Activated CD8-positive, alpha-beta memory T cell treated with anti-CD3 and anti-CD28 coated beads, Interleukin-2, amount 50 U/mL, for 24 hours (primary cell): Measurements from ENCODE around the gene ST8SIA5.
"Not testable (repeated sequence)": the region's sequence is repeated elsewhere in the genome, so short reads cannot be mapped to it uniquely, and the experiment has no call there.

Experiments
- DNase-seq: peaks from one replicate; pipeline ENCODE4 v3.0.0-alpha.2; 2020; ENCODE audit errors: extremely low read depth

ST8SIA5 gene

DNA sequence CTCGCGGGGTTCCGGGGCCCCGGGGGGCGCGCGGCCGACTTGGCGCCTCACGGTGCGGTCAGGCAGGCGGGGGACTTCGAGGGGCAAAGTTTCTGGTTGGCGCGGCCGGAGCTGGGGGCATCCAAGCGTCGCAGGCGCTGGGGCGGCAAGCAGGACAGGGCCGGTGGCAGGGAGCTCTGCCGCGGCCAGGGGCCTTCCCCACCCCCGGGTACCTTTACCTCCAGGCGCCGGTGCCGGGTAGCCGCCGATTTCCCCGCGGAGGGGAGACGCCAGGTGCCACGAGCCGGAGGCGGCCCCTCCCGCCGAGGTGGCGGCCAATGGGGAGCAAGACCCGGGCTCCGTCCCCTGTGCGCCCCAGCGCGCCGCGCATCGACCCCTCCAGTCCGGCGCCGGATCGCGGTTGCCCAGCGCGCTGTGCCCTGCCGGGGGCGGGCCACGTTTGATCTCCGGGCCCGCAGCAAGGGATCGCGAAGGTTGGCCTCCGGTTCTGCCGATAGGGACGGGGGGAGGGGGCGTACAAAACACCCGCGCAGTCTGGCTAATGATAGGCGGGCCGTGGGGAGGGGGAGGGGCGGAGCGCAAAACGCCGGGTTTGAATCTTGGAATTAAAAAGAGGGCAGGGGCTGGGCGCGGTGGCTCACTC lies at the start of gene ST8SIA5:
Gene ST8SIA5, minus strand, starts transcription at position 495 of the 643 bp plus-strand sequence. CDS start 545 bp downstream, outside the sequence.
- no peak for DNase-seq

DNA sequence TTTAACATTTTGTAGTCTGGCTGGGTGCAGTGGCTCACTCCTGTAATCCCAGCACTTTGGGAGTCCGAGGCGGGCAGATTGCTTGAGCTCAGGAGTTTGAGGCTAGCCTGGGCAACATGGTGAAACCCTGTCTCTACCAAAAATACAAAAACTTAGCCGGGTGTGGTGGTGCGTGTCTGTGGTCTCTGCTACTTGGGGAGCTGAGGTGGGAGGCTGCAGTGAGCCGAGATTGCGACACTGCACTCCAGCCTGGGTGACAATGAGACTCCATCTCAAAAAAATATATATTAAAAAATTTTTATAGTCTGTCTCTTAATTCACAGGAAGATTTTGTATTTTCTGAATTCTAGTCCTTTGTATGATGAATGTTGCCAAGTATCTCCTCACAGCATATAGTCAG lies 39.1 kb upstream of the ST8SIA5 start:
- DNase-seq, result not testable (repeated sequence)

DNA sequence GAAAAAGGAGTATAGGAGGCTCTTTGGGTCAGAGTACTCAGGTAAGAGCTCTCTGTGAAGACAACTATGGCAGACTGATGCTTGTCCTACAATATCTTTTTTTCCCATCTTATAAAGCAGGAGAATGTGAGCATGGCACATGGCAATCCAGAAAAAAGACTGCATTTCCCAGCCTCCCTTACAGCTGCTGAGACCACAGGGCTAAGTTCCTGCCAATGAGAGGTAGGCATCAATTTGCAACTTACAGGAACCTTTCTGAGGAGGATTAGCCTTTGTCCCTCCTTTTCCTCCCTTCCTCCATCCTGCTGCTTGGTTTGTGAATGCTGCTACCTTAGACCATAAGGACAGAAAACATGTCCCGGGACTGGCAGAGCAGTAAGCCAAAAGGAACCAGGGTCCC lies 37.8 kb upstream of the ST8SIA5 start:
- no peak for DNase-seq

- no peak for DNase-seq
These were observed 36.7 kb upstream of the ST8SIA5 start for GRCh38 chr18:46793565-46793964.

GRCh38 chr18:46789088-46789487 lies 32.2 kb upstream of the ST8SIA5 start:
- no peak for DNase-seq

DNA sequence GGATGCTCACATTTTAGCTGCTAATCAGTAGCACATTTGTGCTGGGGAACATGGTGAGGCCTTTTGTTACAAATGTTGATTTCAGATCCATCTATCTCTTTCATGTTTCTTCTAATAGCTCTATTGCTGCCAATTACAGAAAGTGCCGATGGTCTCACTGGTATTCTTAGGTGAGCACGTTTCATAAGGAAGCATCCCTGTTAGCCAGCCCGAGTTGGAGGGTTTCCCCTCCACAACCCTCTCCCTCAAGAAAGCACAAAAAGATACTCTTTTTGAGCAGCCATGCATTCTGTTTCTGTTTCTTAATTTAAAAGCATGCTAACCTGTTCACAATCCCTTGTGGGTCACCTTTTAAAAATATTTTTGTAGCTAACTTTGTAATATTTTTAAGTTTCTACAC lies 30.8 kb upstream of the ST8SIA5 start:
- no peak for DNase-seq

DNA sequence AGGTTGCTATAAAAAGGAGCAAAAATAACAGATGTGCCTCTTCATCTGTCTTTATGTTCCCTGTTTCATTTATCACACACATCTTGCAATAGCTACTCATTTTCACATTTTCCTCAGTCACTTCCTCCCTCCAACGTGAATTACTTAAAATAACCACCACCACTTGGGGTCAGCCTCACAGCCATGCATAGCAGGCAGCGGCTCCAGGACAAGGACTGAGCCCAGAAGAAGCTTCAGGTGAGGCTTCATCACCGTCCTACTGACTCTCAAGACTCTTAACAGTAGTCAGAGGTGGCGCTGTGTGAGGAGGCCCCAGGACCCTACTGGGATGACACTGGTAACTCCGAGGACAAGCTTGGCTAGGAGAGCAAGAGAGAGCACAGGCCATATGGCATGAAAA lies 15.5 kb upstream of the ST8SIA5 start:
- DNase-seq, result no peak

DNA sequence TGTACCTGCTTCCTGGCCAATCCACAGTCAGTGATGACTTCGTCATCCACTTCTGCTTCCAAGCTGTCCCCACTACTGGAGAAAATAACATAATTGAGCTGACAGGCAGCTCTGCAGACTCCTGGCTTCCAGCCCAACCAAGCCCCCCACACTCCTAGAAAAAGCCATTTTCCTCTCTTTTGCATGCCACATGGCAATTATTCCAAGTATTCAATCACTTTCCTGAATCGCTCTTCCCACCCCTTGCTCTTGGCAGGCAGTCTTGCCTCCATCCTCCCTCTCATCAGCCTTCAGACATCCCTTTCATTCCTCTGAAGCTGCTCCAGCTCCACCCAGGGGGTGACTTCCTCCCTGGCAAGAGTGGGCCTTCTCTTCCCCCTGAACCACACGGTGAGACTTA lies 14.3 kb upstream of the ST8SIA5 start:
- DNase-seq, result no peak

- DNase-seq, result no peak
These were observed 13.9 kb upstream of the ST8SIA5 start for GRCh38 chr18:46770708-46771107.

DNA sequence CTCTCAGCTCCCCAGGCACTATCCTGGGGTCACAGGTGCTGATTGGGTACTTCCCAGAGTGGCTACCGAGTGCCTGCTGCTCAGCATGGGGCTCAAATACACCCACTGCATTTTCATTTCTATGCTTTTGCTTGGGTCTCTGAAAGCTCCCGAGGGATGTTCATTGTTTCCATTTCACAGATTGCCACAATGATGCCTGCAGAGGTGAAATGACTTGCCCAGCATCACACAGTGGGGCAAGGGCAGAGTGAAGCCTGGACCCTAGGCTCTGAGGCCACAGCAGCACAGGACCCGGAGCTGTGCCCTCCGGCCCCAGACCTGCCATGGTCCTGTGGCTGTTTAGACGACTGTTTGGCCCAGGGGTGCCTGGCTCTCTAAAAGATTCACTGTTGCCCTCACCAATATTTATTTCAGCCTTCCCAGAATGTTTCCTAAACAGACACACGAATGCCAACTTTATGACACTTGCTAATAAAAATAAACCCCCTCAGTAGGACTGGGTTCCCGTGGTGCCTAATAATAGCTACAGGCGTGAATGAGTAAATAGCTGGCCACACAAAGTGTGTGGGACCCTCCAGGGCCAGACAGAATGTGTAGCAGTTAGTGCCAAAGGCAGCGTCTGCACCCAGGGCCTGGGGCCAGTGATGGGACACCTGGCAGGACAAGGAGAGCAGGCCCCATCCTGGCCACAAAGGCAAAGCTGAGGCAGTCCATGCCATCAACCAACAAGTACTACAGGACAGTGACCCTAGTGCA lies 11.5 kb upstream of the ST8SIA5 start:
- no peak for DNase-seq

DNA sequence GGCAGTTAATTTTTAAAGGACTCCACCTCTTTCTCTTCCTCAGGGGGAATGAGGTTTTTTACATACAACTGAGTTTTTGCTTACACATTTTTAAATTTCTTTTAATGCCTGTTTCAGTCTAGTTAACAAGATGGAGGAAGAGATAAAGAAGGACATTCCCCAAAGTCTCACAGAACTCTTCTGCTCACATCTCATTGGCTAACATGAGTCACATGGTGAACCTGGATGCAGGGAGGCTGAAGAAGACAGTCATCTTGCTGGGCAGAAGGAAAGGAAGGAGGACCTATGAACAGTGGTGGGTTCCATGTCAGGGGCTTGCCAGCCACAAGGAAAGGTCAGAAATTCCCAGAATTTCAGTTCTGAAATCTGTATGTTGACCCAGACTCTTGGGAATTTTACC lies 10.4 kb upstream of the ST8SIA5 start:
- no peak for DNase-seq

GRCh38 chr18:46764586-46764985 lies 7.7 kb upstream of the ST8SIA5 start:
- DNase-seq, result no peak

DNA sequence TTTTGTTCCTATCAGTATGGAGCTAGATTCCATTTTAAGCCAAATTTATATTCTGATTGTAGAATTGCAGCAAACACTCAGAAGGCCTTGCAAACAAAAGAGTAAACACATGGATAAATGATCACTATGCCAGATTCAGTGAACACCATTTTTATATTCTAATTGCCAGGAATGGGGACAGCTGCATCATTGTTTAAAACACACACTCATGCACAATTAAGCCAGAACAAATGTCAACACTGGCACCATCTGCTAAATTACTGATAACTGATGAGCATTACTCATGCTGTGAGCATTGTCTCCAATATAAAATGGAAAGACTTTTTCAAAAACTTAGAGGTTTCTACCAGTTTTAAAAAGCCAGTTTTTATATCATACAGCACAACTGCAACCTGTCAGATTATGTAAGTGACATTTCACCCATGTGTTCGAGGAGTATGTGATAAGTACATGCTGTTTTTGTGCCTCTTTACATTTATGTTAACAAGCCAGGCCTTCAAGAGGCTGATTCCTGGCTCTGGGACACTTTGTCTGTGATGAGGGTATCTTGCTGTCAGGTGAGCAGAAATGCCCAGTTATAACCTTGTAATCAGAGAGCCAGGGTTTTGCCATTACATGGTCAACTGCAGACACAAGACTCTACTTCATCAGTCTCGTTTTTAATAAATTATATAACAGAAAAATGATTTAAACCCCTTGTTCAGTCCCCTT lies 4.4 kb upstream of the ST8SIA5 start:
- DNase-seq, result no peak

- DNase-seq, result no peak
These were observed 3.0 kb upstream of the ST8SIA5 start for GRCh38 chr18:46759890-46760289.

DNA sequence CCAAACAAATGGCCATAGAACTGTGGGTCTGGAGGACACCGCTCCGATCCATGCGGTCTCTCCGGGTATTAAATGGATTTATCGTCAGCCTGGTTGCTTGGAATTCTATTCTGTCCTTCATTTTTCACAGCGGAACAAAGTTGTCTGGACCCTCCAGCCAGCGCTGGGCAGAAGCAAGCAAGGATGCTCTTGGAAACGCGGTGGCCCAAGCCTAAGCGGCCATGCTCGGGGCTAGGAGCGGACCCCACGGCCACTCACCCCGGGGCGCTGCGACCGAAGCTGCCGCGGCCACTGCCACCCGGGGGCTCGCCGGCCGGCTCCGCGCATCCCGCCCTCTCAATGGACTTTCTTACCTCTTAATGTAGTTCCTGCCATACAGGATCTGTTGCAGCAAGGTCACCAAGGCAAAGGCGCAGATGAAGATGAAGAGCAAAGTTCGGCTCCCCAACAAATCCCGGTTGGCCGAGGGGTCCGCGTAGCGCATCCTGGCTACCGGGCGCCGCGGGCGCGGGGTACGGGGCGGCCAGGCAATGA lies 761 bp downstream of the ST8SIA5 start:
- DNase-seq, result no peak

DNA sequence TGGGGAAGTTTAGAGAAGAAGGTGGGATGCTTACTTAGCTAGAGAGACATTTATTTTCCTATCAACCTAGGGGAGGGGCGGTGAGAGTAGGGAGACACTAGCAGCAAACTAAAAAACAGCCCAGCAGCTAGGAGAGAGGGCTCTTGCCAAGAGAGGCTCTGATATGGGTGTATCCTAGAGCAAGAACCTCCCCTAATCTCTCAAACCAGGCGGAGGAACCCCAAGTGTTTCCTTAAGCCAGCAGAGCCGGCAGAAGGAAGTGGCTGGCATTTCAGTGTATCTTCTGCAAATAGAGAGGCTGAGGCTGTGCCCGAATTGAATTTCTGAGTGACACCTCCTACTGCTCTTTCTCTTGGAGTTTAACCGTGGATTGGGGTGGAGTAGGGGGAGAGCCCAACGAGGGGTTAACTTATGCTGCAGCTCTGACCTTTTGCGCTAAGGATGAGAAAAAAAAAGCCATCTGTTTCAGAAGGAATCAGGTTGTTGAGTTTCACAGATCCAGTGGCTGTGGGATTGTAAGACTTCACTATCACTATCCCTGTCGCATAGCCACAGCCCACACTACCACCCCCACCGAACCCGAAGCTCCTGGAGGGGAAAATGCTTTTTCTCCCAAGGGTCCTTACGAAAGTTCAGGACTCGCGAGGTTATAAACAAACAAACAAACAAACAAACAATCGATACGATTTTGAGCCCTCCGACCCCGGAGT lies 1.4 kb downstream of the ST8SIA5 start:
- no peak for DNase-seq

- no peak for DNase-seq
These were observed 2.1 kb downstream of the ST8SIA5 start for GRCh38 chr18:46754661-46755292.

- no peak for DNase-seq
These were observed 2.7 kb downstream of the ST8SIA5 start for GRCh38 chr18:46754188-46754587.

DNA sequence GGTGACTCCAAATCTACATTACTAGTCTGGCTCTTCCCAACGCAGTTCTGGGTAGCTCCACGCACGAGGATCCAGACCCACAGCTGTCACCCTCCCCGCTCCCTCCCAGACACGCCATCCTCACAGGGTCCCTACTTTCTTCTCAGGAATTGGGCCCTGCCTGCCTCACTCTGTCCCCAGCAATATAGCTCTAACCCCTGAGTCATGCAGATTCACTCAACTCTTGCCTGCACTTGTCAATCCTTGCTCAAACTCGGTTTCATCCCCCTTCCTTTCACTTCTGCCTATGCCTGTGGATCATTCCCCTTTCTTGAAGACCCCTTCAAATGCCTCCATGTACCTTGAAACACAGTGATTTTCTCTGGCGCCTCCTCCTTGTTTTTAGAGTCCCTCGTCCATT lies 5.0 kb downstream of the ST8SIA5 start:
- DNase-seq, result no peak

DNA sequence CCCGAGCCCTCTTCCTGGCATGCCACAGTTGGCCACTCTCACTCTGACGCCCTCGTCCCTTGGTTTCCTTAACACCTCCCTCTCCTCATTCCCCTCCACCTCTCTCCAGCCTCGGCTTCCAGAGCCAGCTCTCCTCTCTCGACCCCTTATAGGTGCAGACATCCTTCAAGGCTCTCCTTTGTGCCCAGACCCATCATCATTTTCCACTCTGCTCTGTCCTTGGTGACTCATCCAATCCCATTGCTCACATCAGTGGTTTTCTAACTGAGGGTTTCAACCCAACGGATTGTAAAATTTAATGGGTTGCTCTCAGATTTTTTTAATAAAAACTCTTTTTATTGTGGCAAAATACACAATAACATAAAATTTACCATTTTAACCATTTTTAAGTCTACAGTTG lies 6.2 kb downstream of the ST8SIA5 start:
- DNase-seq, result no peak

DNA sequence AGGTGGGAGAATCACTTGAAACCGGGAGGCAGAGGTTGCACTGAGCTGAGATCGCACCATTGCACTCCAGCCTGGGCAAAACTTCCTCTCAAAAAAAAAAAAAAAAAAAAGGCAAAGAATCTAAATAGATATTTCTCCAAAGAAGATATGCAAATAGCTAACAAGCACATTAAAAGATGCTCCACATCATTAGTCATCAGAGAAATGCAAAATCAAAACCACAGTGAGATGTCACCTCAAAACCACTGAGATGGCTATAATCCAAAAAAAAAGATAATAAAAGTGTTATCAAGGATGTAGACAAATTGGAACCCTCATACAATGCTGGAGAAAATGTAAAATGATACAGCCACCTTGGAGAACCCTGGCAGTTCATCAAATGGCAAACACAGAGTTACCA lies 8.4 kb downstream of the ST8SIA5 start:
- DNase-seq, result no peak

DNA sequence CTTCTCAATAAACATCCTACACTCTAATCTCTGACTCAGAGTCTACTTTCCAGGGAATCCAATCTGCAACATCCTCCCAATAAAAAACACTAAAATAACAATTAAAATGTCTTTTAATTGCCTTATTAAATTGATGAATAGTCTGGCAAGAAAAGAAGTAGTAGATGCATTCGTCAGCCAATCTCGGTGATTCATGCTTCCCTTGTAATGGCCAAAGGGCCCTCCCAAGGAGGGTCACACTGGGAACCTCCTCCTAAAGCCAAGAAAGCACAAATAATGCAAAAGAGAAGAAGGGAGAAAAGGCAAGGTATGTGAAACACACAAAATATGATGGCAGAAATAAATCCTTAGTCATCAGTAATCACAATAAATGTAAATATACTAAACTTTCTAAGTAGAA lies 16.8 kb downstream of the ST8SIA5 start:
- no peak for DNase-seq
